Stimulated activated memory B cell treated with anti-CD40 and anti-IgM and Interleukin-4, amounts not matched to agents 10 μg/mL and 1 μg/mL and 100 μg/mL, for 72 hours (primary cell): ENCODE measurements around the gene PRR35.

Experiments used
- ATAC-seq: fragments of 150-1000 bp; cut with Tn5 transposase; 2 replicates; pipeline ENCODE4 v1.10.0; 2021
- H3K27ac Mint-ChIP-seq: one replicate; pipeline ENCODE4 v1.8.0; 2022; ENCODE audit warnings: mild to moderate bottlenecking, mixed read lengths
- H3K27me3 Mint-ChIP-seq: one replicate; pipeline ENCODE4 v1.8.0; 2022; ENCODE audit warnings: mixed read lengths
- H3K36me3 Mint-ChIP-seq: one replicate; pipeline ENCODE4 v1.8.0; 2022; ENCODE audit warnings: mixed read lengths
- H3K4me1 Mint-ChIP-seq: one replicate; pipeline ENCODE4 v1.8.0; 2022; ENCODE audit warnings: mixed read lengths
- H3K4me3 Mint-ChIP-seq: one replicate; pipeline ENCODE4 v1.8.0; 2022; ENCODE audit warnings: mild to moderate bottlenecking, moderate library complexity, mixed read lengths
- H3K9me3 Mint-ChIP-seq: one replicate; pipeline ENCODE4 v1.8.0; 2022; ENCODE audit warnings: mixed read lengths

The PRR35 gene

GRCh38 chr16:535446-536405 is 24.5 kb upstream of the PRR35 start:
- Mint-ChIP-seq H3K27me3 (no peaks in the 10 kb centered on the region), H3K4me3 (no peak overlapping the region), H3K27ac (no peak overlapping the region), H3K9me3 (no peaks in the 10 kb centered on the region), H3K4me1 (no peaks in the 10 kb centered on the region), H3K36me3 (no peaks in the 10 kb centered on the region)
- ATAC-seq, result no peak

- Mint-ChIP-seq H3K27me3 (no peaks in the 10 kb centered on the region), H3K27ac (no peak overlapping the region), H3K9me3 (no peaks in the 10 kb centered on the region), H3K4me1 (no peaks in the 10 kb centered on the region), H3K4me3 (no peak overlapping the region), H3K36me3 (no peaks in the 10 kb centered on the region)
- no peak for ATAC-seq
These were observed 23.4 kb upstream of the PRR35 start for GRCh38 chr16:536746-537145.

GRCh38 chr16:537415-538335 is 22.5 kb upstream of the PRR35 start:
- no peaks in the 10 kb centered on the region for H3K36me3 Mint-ChIP-seq
- no peaks in the 10 kb centered on the region for H3K9me3 Mint-ChIP-seq
- H3K27me3 Mint-ChIP-seq, result no peaks in the 10 kb centered on the region
- ATAC-seq, result no peak
- no peaks in the 10 kb centered on the region for H3K4me1 Mint-ChIP-seq
- no peak overlapping the region for H3K27ac Mint-ChIP-seq
- no peak overlapping the region for H3K4me3 Mint-ChIP-seq

- peaks cover 4% of the 10 kb centered on the region for H3K36me3 Mint-ChIP-seq
- no peak overlapping the region for H3K4me3 Mint-ChIP-seq
- no peaks in the 10 kb centered on the region for H3K27me3 Mint-ChIP-seq
- H3K9me3 Mint-ChIP-seq, result no peaks in the 10 kb centered on the region
- peak; percentile 44 for ATAC-seq
- no peaks in the 10 kb centered on the region for H3K4me1 Mint-ChIP-seq
- no peak overlapping the region for H3K27ac Mint-ChIP-seq
These were observed 20.2 kb upstream of the PRR35 start for GRCh38 chr16:539901-540530.

GRCh38 chr16:540645-541340 is 19.4 kb upstream of the PRR35 start:
- H3K36me3 Mint-ChIP-seq, result peaks cover 4% of the 10 kb centered on the region
- H3K27ac Mint-ChIP-seq, result no peak overlapping the region
- ATAC-seq, result no peak
- H3K4me3 Mint-ChIP-seq, result no peak overlapping the region
- H3K27me3 Mint-ChIP-seq, result no peaks in the 10 kb centered on the region
- H3K4me1 Mint-ChIP-seq, result no peaks in the 10 kb centered on the region
- no peaks in the 10 kb centered on the region for H3K9me3 Mint-ChIP-seq

GRCh38 chr16:543301-544164 is 16.7 kb upstream of the PRR35 start:
- Mint-ChIP-seq H3K4me1 (no peaks in the 10 kb centered on the region), H3K4me3 (no peak overlapping the region), H3K27ac (no peak overlapping the region), H3K27me3 (no peaks in the 10 kb centered on the region), H3K9me3 (no peaks in the 10 kb centered on the region), H3K36me3 (peaks cover 4% of the 10 kb centered on the region)
- ATAC-seq, result no peak

- Mint-ChIP-seq H3K9me3 (no peaks in the 10 kb centered on the region), H3K27ac (no peak overlapping the region), H3K27me3 (no peaks in the 10 kb centered on the region), H3K36me3 (peaks cover 4% of the 10 kb centered on the region), H3K4me1 (no peaks in the 10 kb centered on the region), H3K4me3 (no peak overlapping the region)
- ATAC-seq, result no peak
These were observed 15.7 kb upstream of the PRR35 start for GRCh38 chr16:544517-544916.

GRCh38 chr16:546909-547770 is 13.1 kb upstream of the PRR35 start:
- H3K4me1 Mint-ChIP-seq, result no peaks in the 10 kb centered on the region
- H3K36me3 Mint-ChIP-seq, result peaks cover 4% of the 10 kb centered on the region
- ATAC-seq, result peak; percentile 51
- H3K9me3 Mint-ChIP-seq, result no peaks in the 10 kb centered on the region
- peak overlapping the region; percentile 55 for H3K4me3 Mint-ChIP-seq
- no peak overlapping the region for H3K27ac Mint-ChIP-seq
- H3K27me3 Mint-ChIP-seq, result no peaks in the 10 kb centered on the region

GRCh38 chr16:548586-548985 is 11.6 kb upstream of the PRR35 start:
- H3K4me3 Mint-ChIP-seq, result no peak overlapping the region
- no peaks in the 10 kb centered on the region for H3K9me3 Mint-ChIP-seq
- H3K27ac Mint-ChIP-seq, result no peak overlapping the region
- no peaks in the 10 kb centered on the region for H3K27me3 Mint-ChIP-seq
- no peaks in the 10 kb centered on the region for H3K4me1 Mint-ChIP-seq
- peaks cover 4% of the 10 kb centered on the region for H3K36me3 Mint-ChIP-seq
- no peak for ATAC-seq

- ATAC-seq, result no peak
These were observed 10.5 kb upstream of the PRR35 start for GRCh38 chr16:549544-550263.

GRCh38 chr16:551210-551609 is 9.0 kb upstream of the PRR35 start:
- H3K9me3 Mint-ChIP-seq, result no peaks in the 10 kb centered on the region
- H3K4me1 Mint-ChIP-seq, result no peaks in the 10 kb centered on the region
- H3K27me3 Mint-ChIP-seq, result no peaks in the 10 kb centered on the region
- H3K4me3 Mint-ChIP-seq, result no peak overlapping the region
- H3K27ac Mint-ChIP-seq, result no peak overlapping the region
- ATAC-seq, result no peak
- H3K36me3 Mint-ChIP-seq, result peaks cover 7% of the 10 kb centered on the region

More at GRCh38 chr16:549544-550263, 10.5 kb upstream of the PRR35 start:
- Mint-ChIP-seq H3K4me3 (no peak overlapping the region), H3K9me3 (no peaks in the 10 kb centered on the region), H3K36me3 (peaks cover 10% of the 10 kb centered on the region), H3K4me1 (no peaks in the 10 kb centered on the region), H3K27me3 (no peaks in the 10 kb centered on the region), H3K27ac (no peak overlapping the region)

- ATAC-seq, result no peak
- Mint-ChIP-seq H3K27me3 (peaks cover 5% of the 10 kb centered on the region), H3K9me3 (no peaks in the 10 kb centered on the region), H3K36me3 (peaks cover 7% of the 10 kb centered on the region), H3K4me3 (no peak overlapping the region), H3K27ac (no peak overlapping the region), H3K4me1 (no peaks in the 10 kb centered on the region)
These were observed 8.0 kb upstream of the PRR35 start for GRCh38 chr16:552171-552570.
